HG03342 (cell line): Measurements from ENCODE around the gene GRPEL2.

Source experiments
- ATAC-seq: cut with Tn5 transposase; IDR thresholded peaks from one replicate; pipeline ENCODE4 v1.9.1; 2021; ENCODE audit warnings: mild to moderate bottlenecking, moderate library complexity; ENCODE audit not compliant: unreplicated experiment

Gene GRPEL2

DNA sequence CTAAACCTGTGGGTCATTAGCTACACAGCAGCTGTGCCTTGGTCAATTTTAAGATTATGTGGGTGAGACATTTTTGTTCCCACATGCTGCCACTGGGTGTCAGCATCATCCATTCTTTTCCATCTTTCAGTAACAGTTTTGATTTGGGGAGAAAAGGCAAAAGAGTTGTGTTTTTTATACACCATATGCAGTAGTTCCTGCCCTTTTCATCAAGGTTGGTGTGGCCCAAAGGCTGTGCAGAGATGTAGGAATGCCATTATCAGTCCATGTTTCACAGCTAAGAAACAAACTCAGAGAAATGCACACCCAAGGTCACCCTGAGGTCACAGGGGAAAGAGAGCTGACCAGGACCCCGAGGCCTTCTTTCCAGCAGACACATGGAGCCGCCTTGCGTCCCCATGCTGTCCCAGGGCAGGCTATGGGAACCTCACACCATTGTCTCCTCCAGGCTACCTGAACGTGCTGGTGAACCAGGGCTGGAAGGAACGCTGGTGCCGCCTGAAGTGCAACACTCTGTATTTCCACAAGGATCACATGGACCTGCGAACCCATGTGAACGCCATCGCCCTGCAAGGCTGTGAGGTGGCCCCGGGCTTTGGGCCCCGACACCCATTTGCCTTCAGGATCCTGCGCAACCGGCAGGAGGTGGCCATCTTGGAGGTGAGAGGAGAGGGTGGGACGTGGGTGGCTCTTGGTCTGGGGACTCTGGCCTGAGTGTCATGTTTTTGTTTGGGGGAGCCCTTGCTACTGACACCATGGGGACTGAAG lies 27.8 kb upstream of the GRPEL2 start:
- no peak for ATAC-seq

DNA sequence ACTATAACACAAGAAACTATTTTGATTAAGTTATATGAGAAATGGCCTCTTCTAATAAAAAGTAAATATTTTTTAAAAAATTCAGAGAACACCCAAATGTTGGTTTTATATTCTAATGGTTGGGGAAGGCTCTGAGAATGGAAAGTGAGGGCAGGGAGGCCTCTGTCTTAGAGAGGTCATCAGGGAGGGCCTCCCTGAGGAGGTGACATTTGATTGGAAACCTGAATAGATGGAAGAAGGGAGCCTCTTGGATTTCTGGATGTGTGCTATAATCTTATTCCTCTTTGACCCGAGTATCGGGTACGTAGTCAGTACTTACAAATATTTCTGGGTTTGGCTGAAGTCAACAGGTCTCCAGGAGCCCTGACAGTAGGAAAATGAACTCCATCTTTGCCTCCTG lies 26.1 kb upstream of the GRPEL2 start:
- no peak for ATAC-seq

DNA sequence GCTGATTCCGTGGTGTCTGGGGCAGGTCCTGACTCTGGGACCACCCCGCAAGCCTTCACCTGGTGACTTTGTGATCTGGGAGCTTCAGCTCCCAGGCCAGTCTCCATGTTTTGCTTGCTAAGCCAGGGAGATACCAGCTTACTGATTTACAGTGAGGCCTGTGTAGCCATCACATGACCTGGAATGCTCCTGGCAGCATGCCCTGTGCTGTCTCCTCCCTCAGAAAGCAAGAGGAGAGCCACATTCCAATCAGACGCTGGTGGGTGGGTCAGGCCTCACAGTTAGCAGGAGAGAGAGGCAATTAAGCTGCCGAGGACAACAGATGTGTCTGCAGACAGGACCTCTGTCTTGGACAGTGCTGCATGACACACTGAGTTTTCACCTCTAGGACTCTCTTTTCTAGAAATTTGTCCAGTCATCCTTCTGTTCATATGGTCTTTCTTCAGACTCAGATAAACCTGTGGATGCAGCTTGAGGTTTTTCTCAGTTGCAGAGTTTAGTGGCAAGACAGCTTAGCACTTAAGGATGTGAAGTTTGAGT lies 24.4 kb upstream of the GRPEL2 start:
- no peak for ATAC-seq

DNA sequence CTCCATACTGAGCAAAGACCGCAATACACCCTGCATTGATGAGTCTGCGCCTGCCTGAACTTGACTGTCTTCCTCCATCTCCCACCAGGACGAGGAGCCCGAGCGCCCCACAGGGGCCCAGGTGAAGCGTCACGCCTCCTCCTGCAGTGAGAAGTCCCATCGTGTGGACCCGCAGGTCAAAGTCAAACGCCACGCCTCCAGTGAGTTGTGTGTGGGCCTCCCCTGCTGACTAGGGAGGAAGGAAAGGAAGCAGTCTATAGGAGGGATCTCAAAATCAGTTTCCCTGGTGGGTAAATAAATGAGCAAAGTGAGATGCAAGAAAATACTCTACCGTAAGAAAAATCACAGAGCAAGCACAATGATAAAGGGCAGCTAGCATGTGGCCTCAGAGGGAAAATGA lies 22.8 kb upstream of the GRPEL2 start:
- ATAC-seq = no peak

DNA sequence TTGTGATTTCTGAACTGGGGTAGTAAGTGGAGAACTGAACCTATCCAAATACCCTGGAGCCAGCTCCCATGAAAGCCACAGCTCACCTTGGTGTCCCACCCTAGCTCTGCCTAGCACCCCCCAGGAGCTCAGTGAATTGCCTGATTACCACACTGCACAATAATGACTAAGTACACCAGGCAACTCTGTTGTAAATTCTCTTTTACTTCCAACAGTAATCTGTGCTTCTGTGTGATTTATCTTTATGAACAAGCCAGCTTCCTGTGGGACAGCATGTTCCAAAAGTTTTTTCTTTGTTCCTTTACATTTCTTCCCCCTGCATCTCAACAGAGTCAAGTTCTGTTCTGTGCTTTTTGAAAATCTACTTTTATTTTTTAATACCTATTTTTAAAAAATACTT lies 22.1 kb upstream of the GRPEL2 start:
- no peak for ATAC-seq

DNA sequence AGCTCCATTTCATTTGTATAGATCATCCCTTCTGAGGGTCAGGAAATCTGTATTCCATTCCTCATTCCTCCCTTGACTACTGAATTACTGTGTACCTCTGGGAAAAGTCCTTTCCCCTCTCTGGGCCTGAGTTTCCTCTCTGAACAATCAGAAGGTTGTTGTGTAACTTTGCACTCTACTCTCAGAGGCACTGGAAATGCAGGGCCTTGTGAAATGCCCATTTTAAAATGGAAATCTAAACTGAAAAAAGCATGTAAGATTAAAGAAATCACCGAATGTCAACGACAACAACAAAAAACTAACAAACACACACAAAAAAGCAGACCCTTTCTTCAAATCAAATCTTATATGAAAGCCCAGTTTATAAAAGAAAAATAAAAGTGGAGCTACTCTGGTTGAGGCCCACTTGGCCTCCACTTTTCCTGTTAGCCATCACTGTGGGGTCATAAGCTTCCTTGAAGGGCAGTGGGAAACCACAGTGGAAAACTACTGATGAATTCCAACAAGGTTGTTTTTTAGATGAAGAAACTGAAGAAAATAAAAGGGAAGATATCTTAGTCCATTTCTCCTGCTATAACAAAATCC lies 21.6 kb upstream of the GRPEL2 start:
- no peak for ATAC-seq

DNA sequence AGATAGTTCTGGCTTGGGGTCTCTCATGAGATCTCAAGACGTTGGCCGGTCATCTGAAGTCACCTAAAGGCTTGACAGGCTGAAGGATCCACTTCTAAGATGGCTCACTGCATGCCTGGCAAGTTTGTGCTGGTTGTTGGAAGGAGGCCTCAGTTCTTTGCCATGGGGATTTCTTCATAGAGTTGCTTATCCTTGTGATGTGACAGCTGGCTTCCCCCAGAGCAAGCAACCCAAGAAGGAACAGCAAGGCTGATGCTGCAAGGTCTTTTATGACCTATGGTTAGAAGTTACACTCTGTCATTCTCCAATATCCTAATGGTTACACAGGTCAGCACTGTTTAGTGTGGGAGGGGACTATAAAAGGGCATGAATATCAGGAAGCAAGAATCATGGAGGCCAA lies 20.7 kb upstream of the GRPEL2 start:
- ATAC-seq = no peak

DNA sequence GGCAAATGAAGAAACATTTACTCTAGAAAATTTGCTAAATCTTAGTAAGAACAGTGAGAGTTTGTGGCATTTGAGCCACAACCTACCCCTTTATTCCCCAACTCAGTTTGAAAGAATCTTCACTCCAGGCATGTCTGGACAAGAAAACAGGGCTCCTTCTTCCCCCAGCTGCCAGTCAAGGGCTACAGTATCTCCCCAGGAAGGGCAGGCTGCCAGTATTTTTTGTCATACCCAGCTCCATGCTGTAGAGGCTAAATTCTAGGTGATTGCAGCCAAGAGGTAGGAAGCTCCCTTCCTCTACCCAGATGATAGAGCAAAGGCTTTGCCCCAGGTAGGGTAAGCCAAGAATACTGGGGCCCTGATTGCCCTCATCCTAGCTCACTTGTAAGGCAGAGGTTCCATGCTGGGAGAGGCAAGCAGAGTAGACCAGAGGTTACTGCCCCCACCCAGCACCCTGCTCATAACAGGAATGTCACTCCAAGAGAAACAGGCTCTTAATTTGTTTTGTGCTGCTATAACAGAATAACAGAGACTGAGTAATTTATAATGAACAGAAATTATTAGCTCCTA lies 20.0 kb upstream of the GRPEL2 start:
- ATAC-seq = no peak

DNA sequence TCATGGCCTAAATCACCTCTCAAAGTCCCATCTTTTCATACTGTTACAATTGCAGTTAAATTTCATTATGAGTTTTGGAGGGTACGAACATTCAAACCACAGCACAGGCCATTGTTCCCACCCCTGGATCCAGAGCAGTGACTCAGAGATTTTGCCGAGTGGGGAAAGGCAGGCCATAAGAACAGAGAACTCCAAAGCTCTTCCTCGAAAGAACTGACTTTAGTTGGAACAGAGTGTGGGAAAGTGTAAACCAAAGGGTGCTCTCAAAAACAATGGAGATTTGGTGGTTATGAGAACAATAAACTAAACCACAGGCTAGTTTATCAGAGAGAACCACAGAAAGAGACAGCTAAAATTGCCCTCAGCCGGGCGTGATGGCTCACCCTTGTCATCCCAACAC lies 19.4 kb upstream of the GRPEL2 start:
- no peak for ATAC-seq

DNA sequence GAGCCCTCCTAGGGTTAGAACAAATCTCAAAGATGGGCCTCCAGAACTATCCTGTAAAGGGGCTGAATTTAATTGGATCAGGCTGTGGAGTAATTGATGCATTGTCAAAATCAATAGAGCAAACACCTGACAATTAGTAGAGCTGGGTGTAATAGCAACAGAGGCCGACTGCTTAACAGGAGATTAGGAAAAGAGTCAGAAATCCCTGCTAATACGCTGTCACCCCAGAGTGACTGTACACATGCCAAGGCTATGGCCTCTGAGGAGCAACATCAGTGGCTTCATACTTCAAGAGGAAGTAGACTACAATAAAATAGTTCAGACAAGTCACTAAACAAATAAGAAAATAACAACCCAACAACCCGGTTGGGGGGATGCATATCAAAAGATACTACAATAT lies 18.7 kb upstream of the GRPEL2 start:
- no peak for ATAC-seq

DNA sequence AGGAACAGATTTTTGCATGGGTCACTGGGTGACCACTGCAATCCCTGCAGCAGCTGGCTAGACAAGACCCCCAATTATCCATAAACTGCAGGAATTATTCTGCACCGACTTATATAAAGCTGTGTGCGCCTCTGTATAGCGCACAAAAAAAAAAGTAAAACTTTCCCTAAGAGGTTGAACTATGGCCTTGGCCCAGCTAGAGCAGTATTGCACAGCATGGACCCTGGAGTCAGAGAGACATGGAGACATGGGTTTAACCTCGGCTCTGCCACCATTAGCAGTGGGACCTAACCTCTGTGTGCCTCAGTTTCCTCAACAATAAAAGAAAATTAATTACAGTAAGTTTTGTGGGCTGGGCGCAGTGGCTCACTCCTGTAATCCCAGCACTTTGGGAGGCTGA lies 17.1 kb upstream of the GRPEL2 start:
- ATAC-seq = no peak

DNA sequence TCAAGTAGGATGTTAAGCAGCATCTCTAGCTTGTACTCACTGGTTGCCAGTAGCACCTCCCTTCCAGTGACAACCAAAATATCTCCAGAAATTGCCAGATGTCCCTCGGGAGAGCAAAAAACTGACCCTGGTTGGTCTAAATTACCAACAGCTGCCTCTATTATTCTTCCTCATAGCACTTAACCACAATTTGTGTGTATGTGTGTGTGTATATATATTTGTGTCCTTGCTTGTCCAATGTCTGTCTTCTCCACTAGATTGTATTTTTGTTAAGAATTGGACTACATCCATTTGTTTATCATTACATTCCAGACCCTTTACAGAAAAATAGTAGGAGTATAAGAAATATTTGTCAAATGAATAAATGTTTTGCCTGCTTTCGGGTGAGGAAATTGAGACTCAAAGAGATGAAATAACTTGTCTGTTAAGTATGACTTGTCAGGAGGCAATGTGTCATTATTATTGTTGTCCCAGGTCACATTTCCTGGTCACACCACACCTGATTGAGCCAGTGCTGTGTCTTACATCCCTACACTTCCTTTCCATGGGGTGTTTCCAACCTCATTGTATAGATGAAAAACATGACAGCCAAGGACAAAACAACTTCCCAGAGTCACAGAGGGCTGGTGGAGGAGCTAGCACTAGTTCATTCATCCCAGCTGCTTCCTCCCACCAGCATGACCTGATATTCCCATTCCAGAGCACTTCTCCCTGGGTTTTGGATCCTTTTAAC lies 11.4 kb upstream of the GRPEL2 start:
- ATAC-seq = no peak

DNA sequence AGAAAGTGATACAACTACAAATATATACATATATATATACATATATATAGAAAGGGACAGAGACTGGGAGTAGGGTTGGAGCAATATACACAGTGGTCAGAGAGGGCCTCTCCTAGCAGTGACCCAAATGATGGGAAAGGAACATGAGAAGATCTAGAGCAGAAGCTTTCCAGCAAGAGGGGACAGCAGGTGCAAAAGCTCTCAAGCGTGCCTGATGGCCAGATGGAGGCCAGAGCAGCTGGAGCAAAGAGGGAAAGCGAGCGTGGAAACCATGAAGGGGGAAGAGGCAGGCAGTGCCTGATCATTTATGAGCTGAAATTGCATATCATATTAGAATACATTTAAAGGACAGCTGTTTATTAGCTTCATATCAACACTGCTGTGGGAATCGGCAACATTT lies 7.6 kb upstream of the GRPEL2 start:
- no peak for ATAC-seq

DNA sequence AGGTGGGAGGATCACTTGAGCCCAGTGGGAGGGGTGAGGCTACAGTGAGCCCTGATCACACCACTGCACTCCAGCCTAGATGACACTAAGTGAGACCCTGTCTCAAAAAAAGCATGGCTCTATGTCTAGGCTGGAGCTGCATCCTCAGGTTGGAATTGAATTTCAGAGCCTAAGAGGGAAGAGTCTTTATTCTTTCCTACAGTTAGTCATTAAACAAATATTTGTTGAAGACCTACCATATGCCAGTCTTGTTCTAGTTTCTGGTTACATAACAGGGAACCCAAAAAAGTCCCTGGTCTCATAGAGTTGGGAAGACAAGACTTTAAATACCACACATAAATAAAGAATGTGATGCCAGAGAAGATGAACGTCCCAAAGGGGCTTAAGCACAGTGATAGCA lies 6.9 kb upstream of the GRPEL2 start:
- ATAC-seq = no peak

DNA sequence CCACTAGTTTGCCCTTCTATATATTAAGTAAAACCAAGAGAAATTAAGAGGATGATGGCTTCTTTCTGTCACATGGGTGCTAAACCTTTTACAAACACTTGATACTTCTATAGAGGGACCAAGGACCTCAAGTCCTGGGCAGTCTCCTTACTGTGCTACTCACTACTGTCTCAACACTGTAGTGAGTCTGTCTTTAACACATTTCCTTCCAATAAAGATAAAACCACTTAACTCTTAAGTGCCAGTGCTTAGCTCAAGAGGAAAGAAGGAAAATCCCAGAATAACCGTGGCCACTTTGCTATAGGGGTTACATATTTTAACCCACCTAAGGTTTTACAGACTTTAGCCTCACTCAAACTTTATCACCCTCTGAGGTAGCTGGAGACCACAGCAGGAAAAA lies 4.4 kb upstream of the GRPEL2 start:
- ATAC-seq = no peak

DNA sequence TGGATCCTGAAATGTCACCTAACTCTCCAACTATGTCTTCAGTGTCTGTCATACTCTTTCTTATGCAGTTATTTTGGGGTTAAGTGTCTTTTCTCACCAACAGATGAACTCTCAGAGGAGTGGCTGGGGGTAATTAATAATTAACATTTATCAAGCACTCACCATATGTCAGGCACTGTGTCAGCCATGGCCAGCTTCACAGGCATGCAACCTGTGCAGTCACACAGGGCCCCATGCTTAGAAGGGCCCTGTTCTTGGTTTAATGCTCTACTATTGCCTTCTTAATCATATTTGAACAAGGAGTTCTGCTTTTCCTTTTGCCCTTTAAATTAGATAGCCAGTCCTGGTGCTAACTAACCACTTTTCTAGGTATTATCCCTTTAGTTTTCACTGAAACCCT lies 3.4 kb upstream of the GRPEL2 start:
- no peak for ATAC-seq

DNA sequence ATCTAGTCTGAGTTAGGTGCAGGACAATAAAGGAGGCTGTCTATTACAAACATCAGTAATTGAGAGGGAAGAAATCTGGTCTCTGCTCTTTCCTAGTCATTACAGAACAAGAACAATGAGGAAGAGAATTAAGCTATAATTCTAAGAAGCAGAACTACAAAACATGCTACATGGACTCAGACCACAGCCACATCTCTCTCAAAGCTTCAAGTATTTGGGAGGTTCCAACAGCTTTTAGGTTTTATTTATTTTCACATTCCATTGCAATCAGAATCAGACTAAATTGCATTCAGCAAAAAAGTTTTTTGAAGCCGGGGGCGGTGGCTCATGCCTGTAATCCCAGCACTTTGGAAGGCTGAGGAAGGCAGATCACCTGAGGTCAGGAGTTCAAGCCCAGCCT lies 1.1 kb upstream of the GRPEL2 start:
- ATAC-seq = no peak

DNA sequence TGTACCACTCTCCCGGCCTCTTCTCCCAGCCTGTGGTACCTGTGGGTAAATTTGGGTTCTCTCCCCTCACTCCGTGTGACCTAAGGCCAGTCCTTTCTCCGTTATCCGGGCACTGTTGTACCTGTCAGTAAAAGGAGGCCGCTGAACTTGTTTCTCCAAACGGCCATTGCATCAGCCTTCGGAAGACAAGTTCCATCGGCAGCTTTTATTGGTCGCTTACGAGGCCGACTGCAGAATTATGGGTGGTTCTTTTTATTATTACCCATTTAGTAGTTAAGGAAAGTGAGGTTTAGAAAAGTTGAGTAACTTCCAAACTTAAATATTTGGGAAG lies 558 bp downstream of the GRPEL2 start:
- no peak for ATAC-seq

DNA sequence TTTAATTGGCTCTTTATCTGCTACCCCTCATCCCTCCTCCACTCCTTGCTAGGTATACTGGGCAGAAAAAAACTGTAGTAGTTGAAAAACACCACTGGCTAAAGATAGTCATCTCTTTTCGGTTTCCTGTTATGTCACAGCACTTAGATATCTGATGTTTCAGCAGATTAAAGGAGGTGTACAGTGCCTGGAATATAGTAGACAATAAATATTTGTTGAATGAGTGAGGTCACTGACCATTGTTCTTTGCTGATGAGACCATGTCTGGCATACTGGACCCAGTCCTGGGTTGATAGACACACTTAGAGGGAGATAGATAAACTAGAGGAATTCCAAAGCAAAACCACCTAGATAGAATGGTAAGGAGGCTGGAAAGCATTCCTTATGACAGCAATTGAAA lies 3.2 kb downstream of the GRPEL2 start:
- ATAC-seq = no peak

DNA sequence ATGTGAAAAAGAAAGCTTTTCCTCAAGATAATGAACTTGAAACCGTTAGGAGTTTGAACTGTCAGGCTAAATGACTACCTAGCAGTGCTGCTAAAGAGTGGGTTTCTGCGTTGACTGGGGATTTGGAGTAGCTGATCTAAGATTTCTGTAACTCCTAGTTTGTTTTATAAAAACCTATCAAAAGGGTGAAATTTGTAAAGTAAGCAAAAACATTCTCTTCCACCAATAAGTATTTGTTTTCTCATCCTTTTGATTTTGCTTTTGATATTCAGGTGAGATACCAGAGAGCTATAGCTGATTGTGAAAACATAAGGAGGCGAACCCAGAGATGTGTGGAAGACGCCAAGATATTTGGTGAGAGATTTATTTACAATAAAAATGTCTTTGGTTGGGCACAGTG lies 4.1 kb downstream of the GRPEL2 start:
- ATAC-seq = no peak

DNA sequence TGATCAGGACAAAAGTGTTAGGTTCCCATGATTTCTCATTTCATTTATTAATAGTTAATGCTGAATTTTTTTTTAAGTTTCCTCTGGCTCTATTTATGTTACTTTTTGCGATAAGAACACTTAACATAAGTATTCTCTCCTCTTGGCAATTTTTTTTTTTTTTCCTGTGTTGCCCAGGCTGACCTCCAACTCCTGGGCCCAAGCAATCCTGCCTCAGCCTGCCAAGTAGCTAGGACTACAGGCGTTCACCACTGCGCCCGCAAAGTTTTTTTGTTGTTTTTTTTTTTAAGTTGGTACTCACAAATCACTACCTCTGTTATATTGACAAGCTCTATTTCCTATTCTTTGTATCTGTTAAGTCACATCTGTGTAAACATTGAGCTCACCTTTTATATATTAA lies 6.9 kb downstream of the GRPEL2 start:
- no peak for ATAC-seq

DNA sequence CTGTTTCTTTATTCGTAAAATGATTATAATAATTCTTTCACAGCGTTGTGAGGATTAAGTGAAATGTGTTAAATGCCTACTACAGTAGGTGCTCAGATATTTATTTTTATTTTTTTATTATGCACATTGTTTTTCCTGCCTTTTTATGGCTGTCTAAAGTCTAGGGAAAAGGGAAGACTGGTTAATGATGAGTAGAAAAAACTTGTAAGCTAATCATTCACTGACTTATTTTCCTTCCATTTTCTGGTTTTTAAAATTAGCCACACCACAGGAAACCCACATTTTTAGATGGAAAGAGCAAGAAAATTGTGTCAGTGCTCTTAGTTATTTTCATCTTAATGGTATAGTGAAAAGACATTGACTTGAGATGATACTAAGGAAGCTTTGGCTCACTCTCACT lies 8.6 kb downstream of the GRPEL2 start:
- no peak for ATAC-seq
